ENCODE measurements around the gene PGAP3. TPM values are rescaled to one million over a fixed set of nuclear protein-coding genes. Genes with fewer than 3 reads are reported as not detected.

PGAP3 gene
- total RNA-seq, 1 donor from 2014 or later, result 13.6 TPM

DNA sequence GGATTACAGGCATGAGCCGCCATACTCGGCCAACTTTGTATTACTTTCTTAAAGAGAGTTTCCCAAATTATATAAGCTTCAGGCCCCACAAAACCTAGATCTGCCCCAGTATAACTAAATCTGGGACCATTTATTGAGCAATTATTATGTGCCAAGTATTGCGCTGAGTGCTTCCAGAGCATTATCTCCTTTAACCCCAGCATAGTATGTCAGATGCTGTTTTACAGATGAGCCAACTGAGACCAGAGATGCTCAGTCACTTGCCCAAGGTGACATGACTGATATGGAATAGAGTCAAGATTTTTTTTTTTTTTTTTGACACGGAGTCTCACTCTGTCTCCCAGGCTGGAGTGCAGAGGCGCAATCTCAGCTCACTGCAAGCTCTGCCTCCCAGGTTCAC, 10.1 kb upstream of the PGAP3 start:
- no peak for DNase-seq (ENCODE audit: low spot score)

DNA sequence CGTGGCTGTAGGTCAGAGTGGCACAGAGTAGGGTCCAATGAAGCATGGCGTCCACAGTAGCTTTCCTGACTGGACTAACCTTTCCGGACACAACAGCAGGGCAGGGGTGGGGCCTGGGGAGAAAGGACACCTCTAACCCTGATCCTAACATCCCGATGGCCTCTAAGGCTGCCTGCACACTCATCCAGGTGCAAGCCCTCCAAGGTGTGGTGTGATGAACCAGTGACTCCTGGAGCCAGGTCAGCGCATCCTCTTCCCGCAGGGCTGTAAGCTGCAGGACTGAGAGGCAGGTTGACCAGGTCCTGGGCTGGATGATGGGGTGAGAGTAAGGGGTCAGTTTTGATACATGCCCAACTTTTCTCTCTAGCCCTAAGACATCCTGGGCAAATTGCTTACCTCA, 8.9 kb upstream of the PGAP3 start:
- DNase-seq (ENCODE audit: low spot score), result no peak

DNA sequence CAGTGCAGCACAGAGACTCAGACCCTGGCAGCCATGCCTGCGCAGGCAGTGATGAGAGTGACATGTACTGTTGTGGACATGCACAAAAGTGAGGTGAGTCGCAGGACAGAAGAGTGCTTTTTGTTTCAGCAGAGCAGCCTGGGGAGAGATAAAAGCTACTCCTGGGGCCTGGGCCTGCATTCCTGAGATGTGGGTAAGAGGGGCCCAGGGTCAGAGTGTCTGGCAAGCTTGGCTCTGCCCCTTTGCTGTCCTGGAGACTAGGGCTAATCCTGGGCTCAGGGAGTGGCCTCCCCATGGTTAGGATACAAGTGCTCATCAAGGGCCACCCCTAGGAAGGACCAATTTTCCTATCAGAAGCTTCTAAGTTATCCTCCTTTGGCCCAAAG, 7.2 kb upstream of the PGAP3 start:
- no peak for DNase-seq (ENCODE audit: low spot score)

DNA sequence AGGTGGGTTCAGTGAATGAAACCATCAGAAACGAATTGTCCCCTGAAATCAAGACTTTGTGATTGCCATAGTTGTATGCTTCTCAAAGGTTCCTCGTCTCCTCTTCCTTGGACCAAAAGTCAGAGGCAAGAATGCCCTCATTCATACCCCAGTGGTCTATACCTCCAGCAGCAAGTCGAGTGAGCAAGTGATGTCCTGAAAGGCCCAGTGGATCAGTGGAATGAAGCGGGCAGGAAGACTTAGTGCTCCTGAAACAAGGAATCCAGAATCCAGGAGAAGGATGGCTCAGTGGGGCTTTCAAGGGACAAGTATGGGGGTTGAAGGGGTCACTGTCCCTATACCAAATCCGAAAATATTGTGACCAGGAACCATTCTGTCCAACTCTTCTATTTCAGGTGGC, 6.7 kb upstream of the PGAP3 start:
- no peak for DNase-seq (ENCODE audit: low spot score)

DNA sequence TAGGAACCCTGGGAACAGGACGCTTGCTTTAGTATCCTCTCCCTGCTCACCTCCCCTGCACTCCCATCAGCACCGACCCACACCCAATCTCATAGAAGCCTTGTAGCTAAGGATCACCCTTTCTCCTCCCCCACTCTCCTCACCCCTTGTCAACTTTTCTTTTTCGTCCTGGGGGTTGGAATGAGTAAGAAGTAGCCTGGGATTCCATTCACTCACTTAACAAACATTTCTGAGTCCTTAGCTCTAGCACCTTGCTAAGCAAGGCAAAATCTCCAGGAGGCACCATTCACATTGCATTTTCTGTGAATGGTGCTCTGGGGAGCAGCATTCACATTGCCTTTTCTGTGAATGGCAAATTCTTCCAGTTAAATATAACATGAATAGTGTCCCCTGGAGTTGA, 1.1 kb upstream of the PGAP3 start:
- no peak for DNase-seq (ENCODE audit: low spot score)

DNA sequence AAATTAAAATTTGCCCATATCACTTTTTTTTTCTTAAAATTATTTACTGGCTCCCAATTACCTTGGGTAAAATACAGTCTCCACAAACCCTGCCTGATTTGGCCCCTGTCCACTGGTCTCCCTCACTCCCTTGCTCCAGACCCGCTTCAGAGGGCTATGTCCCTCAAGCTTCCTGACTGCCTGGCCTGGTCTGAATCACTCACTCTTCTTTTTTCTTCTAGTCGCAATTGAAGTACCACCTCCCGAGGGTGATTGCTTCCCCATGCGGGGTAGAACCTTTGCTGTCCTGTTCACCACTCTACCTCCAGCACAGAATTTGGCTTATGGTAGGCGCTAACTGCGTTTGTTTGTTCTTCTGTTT, 598 bp upstream of the PGAP3 start:
- no peak for DNase-seq (ENCODE audit: low spot score)

DNA sequence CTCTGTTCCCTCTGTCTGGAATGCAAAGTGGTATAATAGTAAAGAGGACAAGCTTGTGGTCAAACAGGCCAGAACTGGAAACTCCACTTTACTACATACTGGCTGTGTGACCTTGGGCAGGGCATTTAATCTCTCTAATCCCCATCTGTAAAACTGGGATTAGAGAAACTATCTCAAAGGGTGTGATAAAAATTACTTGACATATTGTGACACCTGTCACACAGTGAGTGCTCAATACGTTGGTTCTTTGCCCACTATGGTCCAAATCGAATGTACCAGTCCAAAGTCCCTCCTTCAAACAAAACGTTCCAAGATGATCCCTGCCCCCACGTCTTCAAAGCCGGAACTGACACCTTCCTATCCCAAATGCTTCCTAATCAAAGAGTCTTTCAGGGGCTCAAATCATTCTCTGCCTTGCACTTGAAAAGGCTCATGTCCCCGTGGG, 734 bp downstream of the PGAP3 start:
- no peak for DNase-seq (ENCODE audit: low spot score)

DNA sequence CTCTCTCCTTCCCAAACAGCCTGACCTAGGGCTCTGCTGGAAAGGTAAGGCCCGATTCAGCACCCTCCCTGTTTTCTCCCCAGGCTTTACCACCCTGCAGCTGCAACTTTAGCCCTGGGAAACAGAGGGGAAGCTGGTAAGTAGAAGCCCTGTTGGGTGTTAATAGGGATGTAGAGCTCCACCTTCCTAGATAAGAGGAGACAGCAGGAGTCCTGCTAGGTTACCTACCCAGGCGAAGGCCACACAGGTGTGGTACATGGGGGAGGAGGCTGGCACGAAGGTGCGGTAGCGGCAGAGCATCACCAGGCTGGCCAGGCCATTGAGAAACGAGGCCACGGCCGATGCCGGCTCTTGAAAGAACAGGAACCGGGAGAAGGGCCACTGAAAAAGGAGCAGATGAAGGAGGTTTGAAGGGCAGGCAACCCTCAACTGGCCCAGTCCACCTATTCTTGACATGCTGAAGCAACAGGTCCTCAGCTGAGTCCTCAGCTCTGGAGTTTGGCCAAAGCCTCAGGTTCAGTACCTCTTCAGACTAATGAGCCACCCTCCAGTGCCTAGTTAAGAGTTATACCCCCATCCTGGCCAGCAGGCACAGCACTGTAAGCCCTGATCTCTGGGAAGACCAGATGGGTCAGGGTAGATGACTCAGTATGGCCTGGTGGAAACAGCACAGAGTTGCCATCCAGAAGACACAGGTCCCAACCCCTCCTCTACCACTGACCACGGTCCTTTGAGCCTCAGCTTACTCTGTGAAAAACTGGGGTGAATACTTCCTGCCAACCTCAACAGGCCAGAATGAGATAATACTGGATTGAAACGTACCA, 3.3 kb downstream of the PGAP3 start:
- no peak for DNase-seq (ENCODE audit: low spot score)

DNA sequence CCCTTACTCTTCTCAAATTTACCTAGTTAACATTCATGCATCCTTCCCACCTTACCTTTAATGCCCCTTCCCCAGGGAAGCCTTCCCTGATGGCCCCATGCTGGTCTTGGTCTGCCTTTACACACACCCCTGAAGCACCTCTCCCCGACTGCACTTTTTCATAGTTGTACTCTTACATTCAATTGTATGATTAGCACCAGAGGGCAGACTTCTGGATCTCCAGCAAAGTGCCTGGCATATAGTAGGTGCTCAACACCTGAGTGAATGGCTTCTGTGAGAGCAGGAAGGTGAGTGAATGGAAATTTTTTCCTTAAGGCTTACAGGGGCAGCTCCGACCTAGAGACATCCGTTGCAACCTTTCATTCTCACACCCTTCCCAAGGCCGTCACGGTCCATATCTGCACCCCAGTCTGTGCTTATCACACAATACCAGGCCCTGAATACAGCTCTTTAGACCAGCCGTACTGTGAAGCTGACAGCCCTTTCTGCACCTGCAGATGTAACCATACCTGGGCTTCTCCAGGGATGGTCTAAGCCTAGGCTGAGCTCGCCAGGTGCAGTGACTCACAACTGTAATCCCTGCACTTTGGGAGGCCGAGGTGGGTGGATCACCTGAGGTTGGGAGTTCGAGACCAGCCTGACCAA, 4.4 kb downstream of the PGAP3 start:
- DNase-seq (ENCODE audit: low spot score), result no peak

DNA sequence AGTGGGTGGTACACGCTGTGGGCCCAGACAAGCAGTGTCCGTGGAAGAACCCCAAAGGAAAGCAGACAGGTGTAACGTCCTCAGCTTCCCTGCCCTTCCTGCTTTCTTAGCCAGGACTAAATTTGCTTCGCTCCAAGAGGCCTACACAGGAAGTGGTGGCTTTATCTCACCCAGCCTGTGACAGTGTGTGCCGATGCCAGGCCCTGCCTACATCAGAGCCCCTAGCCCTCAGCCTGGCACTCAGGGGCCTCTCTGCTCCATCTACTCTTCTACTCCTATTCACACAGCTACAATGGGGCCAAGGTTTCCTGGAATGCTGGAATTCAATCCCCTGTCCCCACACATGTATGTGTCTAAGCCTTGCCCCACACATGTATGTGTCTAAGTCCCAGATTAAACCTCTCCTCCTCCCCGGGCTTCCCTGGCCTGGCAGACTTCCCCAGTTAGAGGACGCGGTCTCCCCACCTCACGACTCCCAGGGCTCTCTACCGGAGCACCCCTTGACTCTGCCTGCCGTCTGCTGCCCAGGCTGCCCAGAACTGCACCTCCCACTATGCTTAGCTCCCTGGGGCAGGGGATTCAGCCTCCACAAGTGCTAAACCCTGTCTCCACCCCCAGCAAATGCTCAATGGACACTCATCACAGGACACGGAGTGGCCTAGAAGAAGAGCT, 8.2 kb downstream of the PGAP3 start:
- no peak for DNase-seq (ENCODE audit: low spot score)

DNA sequence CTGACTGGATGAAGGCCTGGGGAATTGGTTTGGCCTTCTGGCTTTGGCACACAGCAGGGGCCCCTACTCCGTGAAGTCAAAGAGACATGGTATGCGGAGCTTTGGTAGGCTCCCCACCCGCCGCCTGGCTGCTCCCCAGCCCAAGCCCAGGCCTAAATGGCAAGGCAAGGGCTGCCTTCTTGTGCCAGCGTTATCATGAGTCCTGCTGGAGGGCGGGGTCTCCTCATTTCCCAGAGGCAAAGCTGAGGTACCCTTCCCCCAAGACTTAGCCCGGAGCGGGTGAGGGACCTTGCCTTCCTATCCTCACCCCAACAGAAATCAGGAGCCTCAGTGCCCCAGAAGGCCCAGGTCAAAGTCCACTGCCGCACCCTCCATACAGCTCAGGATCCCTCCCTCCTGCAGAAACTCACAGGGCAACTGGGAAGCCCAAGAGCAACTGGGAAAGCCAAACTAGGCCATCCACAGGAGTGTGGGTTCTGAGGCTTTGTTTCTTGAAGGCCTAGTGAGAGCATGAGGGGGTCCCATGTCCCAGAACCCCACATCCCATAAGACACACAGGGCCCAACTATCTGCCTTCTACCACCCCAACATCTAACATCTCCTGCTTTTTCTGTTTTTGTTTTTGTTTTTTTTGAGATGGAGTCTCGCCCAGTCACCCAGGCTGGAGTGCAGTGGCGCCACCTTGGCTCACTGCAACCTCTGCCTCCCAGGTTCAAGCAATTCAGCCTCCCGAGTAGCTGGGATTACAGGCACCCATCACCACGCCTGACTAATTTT, 9.3 kb downstream of the PGAP3 start:
- DNase-seq (ENCODE audit: low spot score), result no peak

DNA sequence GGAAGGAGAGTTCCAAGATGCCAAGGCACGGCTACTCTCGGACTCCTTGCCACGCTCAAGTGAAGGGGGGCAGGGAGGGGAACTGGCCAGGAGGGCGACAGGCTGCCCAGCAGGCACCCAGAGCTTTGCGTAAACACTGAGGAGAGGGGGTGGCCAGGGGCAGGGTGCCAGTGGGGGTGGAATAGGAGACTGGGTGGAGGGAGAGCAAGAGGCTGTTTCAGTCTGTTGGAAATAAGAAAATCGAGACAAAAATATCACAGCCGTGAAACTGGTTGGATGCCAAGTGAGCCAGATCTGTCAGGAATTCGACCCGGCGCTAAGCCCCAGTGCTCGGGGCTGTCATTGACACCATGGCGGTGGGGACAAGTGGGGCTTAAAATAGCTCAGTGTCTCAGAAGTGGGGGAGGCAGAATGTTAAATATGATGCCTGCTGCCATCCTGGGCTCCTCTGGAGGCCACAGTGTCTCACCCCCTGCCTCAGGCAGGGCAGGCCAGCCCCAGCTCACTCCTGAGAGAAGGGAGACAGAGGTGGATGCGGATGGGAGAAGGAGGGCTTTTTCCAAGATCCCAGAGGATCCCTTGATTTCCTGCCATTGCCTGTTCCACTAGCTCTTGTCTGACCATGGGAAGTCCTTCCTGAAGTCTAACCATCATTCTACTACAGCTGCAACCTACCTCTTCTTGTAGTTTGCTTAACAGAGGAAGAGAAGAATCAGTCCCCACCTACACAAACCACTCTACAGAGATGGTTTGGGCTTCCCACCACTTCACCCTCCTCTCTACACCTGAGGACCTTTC, 10.1 kb downstream of the PGAP3 start:
- DNase-seq (ENCODE audit: low spot score), result no peak

DNA sequence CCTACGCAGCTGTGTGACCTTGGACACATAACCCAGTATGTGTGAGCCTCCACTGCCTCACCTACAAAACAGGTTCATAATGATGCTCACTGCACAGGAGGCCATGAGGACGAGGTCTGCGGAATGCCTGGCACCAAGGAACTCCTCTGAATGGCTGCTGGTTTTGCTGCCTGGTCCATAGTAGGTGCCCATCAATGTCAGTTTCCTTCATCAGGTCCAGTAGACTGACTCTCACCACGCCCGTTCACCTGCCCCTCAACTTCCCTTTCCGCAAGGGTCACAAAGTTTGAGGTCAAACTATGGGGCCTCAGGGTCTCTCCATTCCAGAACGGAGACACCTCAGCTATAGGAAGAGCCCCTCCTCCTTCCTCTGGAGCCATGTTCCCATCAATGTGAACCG, 10.8 kb downstream of the PGAP3 start:
- no peak for DNase-seq (ENCODE audit: low spot score)

DNA sequence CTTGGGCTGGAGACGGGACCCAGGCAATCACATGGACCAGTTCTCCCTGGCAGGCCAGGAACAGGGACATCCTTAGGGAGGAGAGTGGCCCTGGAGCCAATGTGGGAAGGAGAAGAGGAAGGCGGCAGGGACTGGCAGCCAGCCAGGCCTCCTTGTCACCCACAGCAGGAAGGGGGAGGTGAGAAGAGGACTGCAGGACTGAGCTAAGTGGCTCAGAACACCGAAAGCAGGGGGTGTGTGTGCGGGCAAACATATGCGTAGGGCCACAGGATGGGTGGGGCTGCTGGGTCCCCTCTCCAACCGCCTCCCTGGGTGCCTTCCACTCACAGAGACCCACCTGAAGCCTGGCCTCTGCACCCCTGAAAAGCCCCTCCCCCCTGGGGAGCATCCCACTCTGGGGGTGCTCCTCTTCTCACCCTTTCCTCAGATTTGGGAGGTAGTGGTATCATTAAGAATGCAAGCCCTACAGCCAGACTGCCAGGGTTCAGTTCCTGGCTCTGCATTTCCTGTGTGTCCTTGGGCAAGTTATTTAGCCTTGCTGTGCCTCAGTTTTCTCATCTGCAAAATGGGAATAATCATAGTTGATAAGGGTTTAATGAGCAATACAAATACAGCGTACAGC, 11.5 kb downstream of the PGAP3 start:
- no peak for DNase-seq (ENCODE audit: low spot score)

DNA sequence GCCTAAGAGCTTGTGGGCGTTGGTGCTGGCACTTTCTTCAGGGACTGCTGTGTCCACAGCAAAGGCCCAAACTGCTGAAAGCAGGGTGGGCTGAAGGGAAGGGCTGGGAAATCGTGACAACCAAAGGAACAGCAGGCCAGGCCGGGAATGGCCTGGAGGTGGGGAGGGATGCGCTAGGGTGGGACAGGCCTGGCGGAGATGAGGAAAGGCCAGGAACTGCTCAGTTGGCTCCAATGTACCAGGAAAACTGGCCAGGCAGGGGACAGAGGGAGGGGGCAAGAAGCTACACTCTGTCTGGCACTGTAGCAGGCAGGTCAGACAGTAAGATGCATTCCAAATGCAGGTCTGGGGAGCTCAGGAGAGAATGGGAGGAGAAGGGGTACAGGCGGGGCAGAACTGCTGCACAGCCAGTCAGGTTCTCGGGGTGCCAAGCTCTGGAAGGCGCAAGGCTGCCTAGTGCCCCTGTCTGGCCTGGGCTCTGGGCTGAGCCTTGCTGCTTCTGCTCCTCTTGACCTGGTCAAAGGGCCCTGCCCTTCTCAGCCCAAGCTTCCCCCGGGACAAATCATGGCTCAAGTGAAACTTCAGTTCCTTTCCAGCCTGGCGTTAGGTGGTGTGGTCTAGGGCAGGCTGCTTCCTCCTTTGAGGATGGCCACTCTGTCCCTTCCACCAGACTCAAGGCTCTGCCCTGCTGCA, 12.3 kb downstream of the PGAP3 start:
- no peak for DNase-seq (ENCODE audit: low spot score)

DNA sequence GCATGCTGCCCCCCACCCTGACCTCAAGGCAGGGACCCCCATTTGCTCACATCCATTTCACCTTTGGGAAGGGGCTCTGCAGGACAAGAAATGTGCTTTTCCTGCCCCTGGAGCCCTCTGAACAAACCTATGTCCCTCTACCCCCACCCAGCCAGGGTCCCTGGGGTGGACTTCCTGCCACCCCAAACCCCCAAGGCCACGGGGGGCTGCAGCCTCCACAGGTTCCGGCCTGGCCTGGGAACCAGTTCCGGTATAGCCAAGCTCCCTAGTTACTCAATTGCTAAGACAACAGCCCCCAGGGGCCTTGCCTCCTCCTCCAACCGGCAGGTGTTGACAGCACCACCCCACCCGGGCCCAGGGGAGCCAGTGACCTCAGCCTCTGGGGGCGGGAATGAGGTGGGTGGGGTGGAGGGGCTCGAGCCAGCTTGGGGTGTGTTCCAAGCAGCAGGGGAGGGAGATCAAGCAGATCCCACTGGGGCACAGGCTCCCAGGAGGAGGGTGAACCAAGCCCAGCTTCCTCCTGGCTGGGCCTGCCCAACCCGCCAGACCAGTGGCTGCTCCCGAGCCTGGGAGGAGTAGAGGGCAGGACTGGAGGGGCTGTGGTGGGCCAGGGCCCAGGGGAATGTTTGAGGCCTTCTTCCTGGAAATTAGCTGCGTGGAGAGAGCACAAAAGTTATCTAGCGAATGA, 13.0 kb downstream of the PGAP3 start:
- no peak for DNase-seq (ENCODE audit: low spot score)

DNA sequence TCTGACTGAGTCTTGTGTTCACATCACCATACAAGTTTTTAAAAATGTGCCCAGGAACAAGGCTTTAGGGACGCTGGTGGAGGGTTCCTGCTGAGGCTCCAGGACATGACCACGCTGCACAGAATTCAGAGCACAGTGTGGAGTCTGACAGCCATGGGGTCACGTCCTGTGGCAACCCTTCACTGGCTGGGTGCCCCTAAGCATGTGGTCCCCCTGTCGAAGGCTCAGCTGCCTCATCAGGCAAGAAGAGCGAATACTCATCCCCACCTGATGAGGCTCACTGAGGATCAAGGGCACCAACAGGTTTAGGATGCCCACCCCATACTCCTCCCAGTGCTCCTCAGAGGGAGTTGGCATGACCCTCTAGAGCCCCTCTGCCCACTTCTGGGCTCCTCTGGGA, 13.7 kb downstream of the PGAP3 start:
- no peak for DNase-seq (ENCODE audit: low spot score)

DNA sequence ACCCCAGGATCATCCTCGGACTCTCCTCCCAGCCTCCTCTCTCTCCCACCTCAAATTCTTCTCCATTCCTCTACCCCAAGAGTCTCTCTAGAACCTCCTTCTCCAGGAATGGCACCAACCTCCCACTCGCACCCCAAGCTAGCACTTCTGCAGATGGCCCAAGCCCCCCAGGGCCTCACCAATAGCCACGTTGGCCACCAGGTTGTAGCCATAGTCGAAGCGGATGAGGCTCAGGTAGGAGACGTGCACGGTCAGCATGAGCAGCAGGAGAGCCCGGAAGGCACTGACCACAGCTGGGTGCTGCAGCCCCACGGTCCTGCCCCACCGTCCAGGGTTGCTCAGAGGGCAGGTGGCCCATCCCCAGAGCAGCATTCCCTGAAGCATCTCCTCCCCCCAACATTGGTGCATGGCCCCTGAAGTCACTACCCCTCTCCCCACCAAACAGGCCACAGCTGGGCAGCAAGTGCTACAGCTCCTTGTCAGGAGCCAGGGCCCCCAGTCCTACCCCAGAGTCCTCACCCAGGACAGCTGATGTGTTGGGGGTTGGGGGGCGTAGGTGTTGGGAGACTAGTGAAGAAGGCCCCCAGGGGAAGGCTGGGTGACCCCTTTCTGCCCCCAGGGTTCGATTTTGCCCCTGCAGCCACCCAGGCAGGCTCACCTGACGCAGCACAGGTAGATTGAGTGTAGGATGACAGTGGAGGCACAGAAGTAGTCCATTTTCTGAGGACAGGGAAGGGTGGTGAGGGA, 14.3 kb downstream of the PGAP3 start:
- no peak for DNase-seq (ENCODE audit: low spot score)

Data from mesenteric fat pad (tissue), 1 donor.